Gastroesophageal sphincter (tissue), 4 donors: ENCODE data around the gene IFNA4. TPM values are rescaled to one million over a fixed set of nuclear protein-coding genes. Genes with fewer than 3 reads are reported as not detected.
"Not testable (repeated sequence)": the region's sequence is repeated elsewhere in the genome, so short reads cannot be mapped to it uniquely, and the experiment has no call there.

Experiments
- ATAC-seq: fragments of 150-250 bp; one replicate; pipeline ENCODE4 v1.9.1; 2016; ENCODE audit warnings: mild to moderate bottlenecking, moderate library complexity
- H3K27ac ChIP-seq, 4 donors: fragments of 200-600 bp; sonication (generic) in 3 of 4; 1 replicate in 3 of 4; 2 replicates in 1 of 4; pipeline ENCODE4 v1.5.1; 2016 to 2019
- H3K27me3 ChIP-seq: fragments of 200-600 bp; sonication (generic); one replicate; pipeline ENCODE4 v1.5.1; 2019
- H3K36me3 ChIP-seq, 2 donors: fragments of 200-600 bp; sonication (generic); one replicate each; pipeline ENCODE4 v1.5.1; 2019; ENCODE audit warnings: control low read depth in 1 of 2
- H3K4me1 ChIP-seq, 3 donors: fragments of 200-600 bp; sonication (generic); 1 replicate in 2 of 3; 2 replicates in 1 of 3; pipeline ENCODE4 v1.5.1; 2016 to 2019; ENCODE audit warnings: control low read depth in 2 of 3
- H3K4me3 ChIP-seq, 2 donors: fragments of 200-600 bp; sonication (generic); one replicate each; pipeline ENCODE4 v1.5.1; 2019; ENCODE audit warnings: mild to moderate bottlenecking in 1 of 2, moderate library complexity in 1 of 2
- H3K9me3 ChIP-seq, 3 donors: fragments of 200-600 bp; sonication (generic); one replicate each; pipeline ENCODE4 v1.5.1; 2017 to 2019; ENCODE audit warnings: control low read depth in 2 of 3
- EP300 ChIP-seq: sonication (generic); formaldehyde crosslinking; IDR thresholded peaks from one replicate; pipeline ENCODE4 v1.6.1; 2017; ENCODE audit warnings: antibody characterized with exemption, mild to moderate bottlenecking
- POLR2A ChIP-seq, 2 donors: fragments of 450-650 bp; IDR thresholded peaks; one replicate each; pipeline ENCODE4 v1.6.1; 2017; ENCODE audit warnings: antibody characterized with exemption in 2 of 2, mild to moderate bottlenecking in 2 of 2, moderate library complexity in 1 of 2
- POLR2AphosphoS5 ChIP-seq: sonication (generic); formaldehyde crosslinking; IDR thresholded peaks from one replicate; pipeline ENCODE4 v1.6.1; 2017; ENCODE audit warnings: antibody characterized with exemption
- WGBS, 2 donors: methylation state at CpG; one replicate each; pipeline ENCODE4 v1.1.5; 2018; ENCODE audit warnings: low coverage in 1 of 2; 5-methylcytosine and 5-hydroxymethylcytosine counted together
- total RNA-seq, 4 donors: library from RNA; depleted of rRNA; stranded (reverse); fragments of >200 nt; gene quantifications; one replicate each; pipeline ENCODE4 v1.1.0, GENCODE V29; 2016
- TF ChIP-seq, protein P1 (sequence below), 4 experiments: fragments of 200-600 bp in 2 of 4; fragments of 450-650 bp in 2 of 4; sonication (generic) in 1 of 4; IDR thresholded peaks; one replicate each; pipeline ENCODE4 v1.5.1; 2017 to 2019; ENCODE audit warnings: antibody characterized with exemption in 4 of 4, mild to moderate bottlenecking in 2 of 4, moderate library complexity in 2 of 4

IFNA4 gene
- total RNA-seq, 4 donors from 2014 or later: not detected

DNA sequence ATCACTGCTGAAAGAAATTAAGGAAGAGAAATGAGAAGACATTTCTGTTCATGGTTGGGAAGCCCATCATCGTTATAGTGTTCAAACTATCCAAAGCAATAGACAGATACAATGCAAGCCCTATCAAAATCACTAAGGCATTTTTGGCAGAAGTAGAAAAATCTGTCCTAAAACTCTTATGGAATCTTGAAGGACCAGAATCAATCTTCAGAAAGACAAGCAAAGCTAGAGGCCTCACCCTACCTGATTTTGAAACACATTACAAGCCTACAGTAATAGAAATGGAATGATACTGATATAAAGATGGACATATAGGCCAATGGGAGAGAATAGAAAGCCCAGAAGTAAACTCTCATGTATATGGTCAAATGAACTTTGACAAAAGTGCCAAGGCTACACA, 16.0 kb downstream of the IFNA4 start:
- no peak for TF ChIP-seq POLR2A (IDR thresholded peaks at IDR 0.05)
- WGBS, 2 donors: 59 to 67% methylated on average over 1 of the region's 1 CpG
- no peaks in the 10 kb centered on the region for H3K9me3 ChIP-seq
- H3K27ac ChIP-seq: no peak overlapping the region
- ATAC-seq: no peak
- no peaks in the 10 kb centered on the region for H3K4me1 ChIP-seq
- H3K4me3 ChIP-seq: no peak overlapping the region
- no peaks in the 10 kb centered on the region for H3K27me3 ChIP-seq
- no peaks in the 10 kb centered on the region for H3K36me3 ChIP-seq

GRCh38 chr9:21166560-21166959, 20.8 kb downstream of the IFNA4 start, which contains the start of gene IFNA21:
IFNA21 (minus strand) TSS chr9:21166660; CDS start chr9:21166612, 48 bp downstream.
- H3K4me3 ChIP-seq, ATAC-seq, H3K27ac ChIP-seq, H3K9me3 ChIP-seq, H3K4me1 ChIP-seq, H3K36me3 ChIP-seq, H3K27me3 ChIP-seq: not testable (repeated sequence)
- WGBS, 2 donors: 69% methylated on average over 2 of the region's 2 CpGs; no CpG with 5 or more reads in 1 of the 2 donors

GRCh38 chr9:21165516-21165915, 21.9 kb downstream of the IFNA4 start:
- Histone ChIP-seq H3K4me1 (no peaks in the 10 kb centered on the region), H3K4me3 (no peak overlapping the region), H3K27me3 (no peaks in the 10 kb centered on the region), H3K9me3 (no peaks in the 10 kb centered on the region), H3K27ac (no peak overlapping the region), H3K36me3 (no peaks in the 10 kb centered on the region)
- 83 to 100% methylated on average over 1 of the region's 1 CpG for WGBS, 2 donors
- no peak for ATAC-seq
- TF ChIP-seq POLR2A (IDR thresholded peaks at IDR 0.05): no peak
- TF ChIP-seq, protein P1, sequence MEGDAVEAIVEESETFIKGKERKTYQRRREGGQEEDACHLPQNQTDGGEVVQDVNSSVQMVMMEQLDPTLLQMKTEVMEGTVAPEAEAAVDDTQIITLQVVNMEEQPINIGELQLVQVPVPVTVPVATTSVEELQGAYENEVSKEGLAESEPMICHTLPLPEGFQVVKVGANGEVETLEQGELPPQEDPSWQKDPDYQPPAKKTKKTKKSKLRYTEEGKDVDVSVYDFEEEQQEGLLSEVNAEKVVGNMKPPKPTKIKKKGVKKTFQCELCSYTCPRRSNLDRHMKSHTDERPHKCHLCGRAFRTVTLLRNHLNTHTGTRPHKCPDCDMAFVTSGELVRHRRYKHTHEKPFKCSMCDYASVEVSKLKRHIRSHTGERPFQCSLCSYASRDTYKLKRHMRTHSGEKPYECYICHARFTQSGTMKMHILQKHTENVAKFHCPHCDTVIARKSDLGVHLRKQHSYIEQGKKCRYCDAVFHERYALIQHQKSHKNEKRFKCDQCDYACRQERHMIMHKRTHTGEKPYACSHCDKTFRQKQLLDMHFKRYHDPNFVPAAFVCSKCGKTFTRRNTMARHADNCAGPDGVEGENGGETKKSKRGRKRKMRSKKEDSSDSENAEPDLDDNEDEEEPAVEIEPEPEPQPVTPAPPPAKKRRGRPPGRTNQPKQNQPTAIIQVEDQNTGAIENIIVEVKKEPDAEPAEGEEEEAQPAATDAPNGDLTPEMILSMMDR (IDR thresholded peaks at IDR 0.05): no peak
- TF ChIP-seq EP300: no peak
- no peak for TF ChIP-seq POLR2AphosphoS5

DNA sequence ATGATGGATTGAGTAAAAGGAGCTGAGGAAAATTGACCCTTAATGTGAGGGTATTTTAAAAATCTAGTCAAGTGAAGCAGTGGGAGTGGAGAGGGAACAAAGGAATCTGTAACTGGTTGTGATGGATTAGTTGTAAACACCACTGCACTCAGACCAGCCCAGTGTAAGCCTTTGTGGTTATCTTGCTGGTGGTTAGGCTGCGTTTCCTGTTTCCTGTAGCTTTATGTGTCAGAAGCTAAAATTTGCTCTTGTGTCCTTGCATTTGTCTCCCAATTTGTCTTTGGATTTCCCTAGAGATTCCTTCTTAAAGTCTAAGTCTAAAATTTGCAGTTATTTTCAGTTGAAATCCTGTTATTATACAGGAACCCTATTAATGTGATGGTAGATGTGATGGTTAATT, 27.2 kb downstream of the IFNA4 start:
- TF ChIP-seq POLR2A (IDR thresholded peaks at IDR 0.05) (no peak), POLR2AphosphoS5 (no peak), EP300 (no peak)
- TF ChIP-seq, protein P1 (IDR thresholded peaks at IDR 0.05): no peak
- ATAC-seq: no peak
- no peak overlapping the region for H3K4me3 ChIP-seq
- no peaks in the 10 kb centered on the region for H3K4me1 ChIP-seq
- no peaks in the 10 kb centered on the region for H3K27me3 ChIP-seq
- no peaks in the 10 kb centered on the region for H3K36me3 ChIP-seq
- peaks cover 0 to 3% (median 0%) of the 10 kb centered on the region in 3 donors for H3K9me3 ChIP-seq
- H3K27ac ChIP-seq: no peak overlapping the region
- 8 to 33% methylated on average over 1 of the region's 1 CpG for WGBS, 2 donors

DNA sequence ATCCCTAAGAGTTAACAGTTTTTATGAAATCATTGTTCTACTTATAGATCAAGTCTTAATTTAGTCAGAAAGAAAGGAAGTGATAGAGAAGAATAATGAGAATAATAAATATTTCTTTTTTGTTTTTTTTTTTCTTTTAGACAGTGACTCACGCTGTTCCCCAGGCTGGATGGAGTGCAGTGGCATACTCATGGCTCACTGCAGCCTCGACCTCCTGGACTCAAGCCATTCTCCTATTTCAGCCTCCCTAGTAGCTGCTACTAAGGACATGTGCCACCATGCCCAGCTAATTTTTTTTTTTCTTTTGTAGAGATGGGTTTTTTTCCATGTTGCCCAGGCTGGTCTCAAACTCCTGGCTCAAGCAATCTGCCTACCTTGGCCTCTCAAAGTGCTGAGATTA, 31.9 kb downstream of the IFNA4 start:
- Histone ChIP-seq H3K36me3 (no peaks in the 10 kb centered on the region), H3K4me1 (peaks cover 0 to 8% (median 0%) of the 10 kb centered on the region in 3 donors), H3K9me3 (peaks cover 0 to 3% (median 0%) of the 10 kb centered on the region in 3 donors), H3K27ac (no peak overlapping the region), H3K27me3 (no peaks in the 10 kb centered on the region), H3K4me3 (no peak overlapping the region)
- 63 to 64% methylated on average over 2 of the region's 2 CpGs for whole genome bisulfite sequencing, 2 donors
- no peak for ATAC-seq
- TF ChIP-seq POLR2AphosphoS5: no peak

DNA sequence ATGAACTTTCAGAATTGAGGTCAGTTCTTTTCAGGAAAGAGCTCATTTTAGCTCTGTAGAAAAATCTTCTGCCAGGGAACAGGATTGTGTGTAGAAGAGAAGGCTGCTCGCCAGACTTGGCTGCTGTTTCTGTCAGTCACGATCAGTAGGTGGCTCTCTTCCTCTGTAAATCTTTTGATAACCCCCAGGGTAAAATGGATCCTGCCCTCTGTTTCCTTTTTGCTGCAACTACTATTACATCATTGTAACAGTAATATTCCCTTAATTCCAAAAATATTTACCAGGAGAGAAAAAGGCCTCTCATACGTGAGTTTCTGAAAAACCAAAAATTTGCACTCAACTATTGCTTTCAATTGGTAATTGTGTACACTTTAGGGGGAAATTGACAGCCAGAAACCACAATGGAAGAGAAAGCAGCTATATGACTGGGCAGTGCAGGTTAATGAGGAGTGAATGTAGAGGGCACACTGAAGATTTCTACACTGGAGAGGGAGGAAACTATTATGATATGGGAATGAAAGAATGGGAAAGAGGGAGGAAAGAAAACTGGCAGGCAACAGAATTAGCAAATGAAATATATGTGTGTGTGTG, 33.3 kb downstream of the IFNA4 start:
- TF ChIP-seq, protein P1 (IDR thresholded peaks at IDR 0.05): no peak
- no peak for TF ChIP-seq EP300
- no peak for TF ChIP-seq POLR2AphosphoS5
- TF ChIP-seq POLR2A (IDR thresholded peaks at IDR 0.05): no peak
- H3K4me3 ChIP-seq: no peak overlapping the region
- no peak overlapping the region for H3K27ac ChIP-seq
- 9 to 31% methylated on average over 2 to 3 of the region's 3 CpGs for WGBS, 2 donors
- no peaks in the 10 kb centered on the region for H3K36me3 ChIP-seq
- no peak for ATAC-seq
- peaks cover 0 to 2% (median 0%) of the 10 kb centered on the region in 3 donors for H3K9me3 ChIP-seq
- peaks cover 0 to 8% (median 0%) of the 10 kb centered on the region in 3 donors for H3K4me1 ChIP-seq
- no peaks in the 10 kb centered on the region for H3K27me3 ChIP-seq
